ENCODE results near the gene VAT1.
"Not testable (repeated sequence)": the region's sequence is repeated elsewhere in the genome, so short reads cannot be mapped to it uniquely, and the experiment has no call there.

The VAT1 gene

GRCh38 chr17:43003542-43004172 lies 18.5 kb downstream of the VAT1 start:
- DNase-seq: no peak

- not testable (repeated sequence) for DNase-seq
These were observed 21.3 kb downstream of the VAT1 start for GRCh38 chr17:43000894-43001293.

GRCh38 chr17:42999003-42999525 lies 23.1 kb downstream of the VAT1 start:
- DNase-seq: no peak

- peak; percentile 100 for DNase-seq
These were observed 23.9 kb downstream of the VAT1 start, which contains the start of gene RPL27 for GRCh38 chr17:42997984-42998938. RPL27 (plus strand) TSS chr17:42998419; CDS start chr17:42998751, 332 bp downstream.

- DNase-seq: no peak
These were observed 24.7 kb downstream of the VAT1 start for GRCh38 chr17:42997390-42997983.

GRCh38 chr17:42993913-42994312 lies 28.3 kb downstream of the VAT1 start:
- not testable (repeated sequence) for DNase-seq

GRCh38 chr17:42992872-42993271 lies 29.3 kb downstream of the VAT1 start:
- DNase-seq: no peak

GRCh38 chr17:42991471-42991870 lies 30.7 kb downstream of the VAT1 start:
- DNase-seq: no peak

- no peak for DNase-seq
These were observed 32.2 kb downstream of the VAT1 start for GRCh38 chr17:42989726-42990652.

GRCh38 chr17:42989141-42989540 lies 33.0 kb downstream of the VAT1 start:
- DNase-seq: no peak

- peak; percentile 89 for DNase-seq
These were observed 37.0 kb downstream of the VAT1 start for GRCh38 chr17:42985225-42985624.

- no peak for DNase-seq
These were observed 39.9 kb downstream of the VAT1 start for GRCh38 chr17:42982266-42982665.

GRCh38 chr17:42980766-42981397 lies 41.3 kb downstream of the VAT1 start:
- no peak for DNase-seq

- peak; percentile 54 for DNase-seq
These were observed 41.9 kb downstream of the VAT1 start, which contains the start of gene RUNDC1 for GRCh38 chr17:42980274-42980765. RUNDC1 (plus strand) TSS chr17:42980565; CDS start chr17:42980577, 12 bp downstream.

- DNase-seq: peak; percentile 51
These were observed 42.5 kb downstream of the VAT1 start, which contains the start of gene PTGES3L for GRCh38 chr17:42979511-42980273. PTGES3L (minus strand) TSS chr17:42980080; CDS start chr17:42980053, 27 bp downstream.

GRCh38 chr17:42975701-42976100 lies 46.5 kb downstream of the VAT1 start:
- not testable (repeated sequence) for DNase-seq

GRCh38 chr17:42975265-42975664 lies 46.9 kb downstream of the VAT1 start:
- peak; percentile 7 for DNase-seq

GRCh38 chr17:42973323-42973722 lies 48.9 kb downstream of the VAT1 start:
- DNase-seq: not testable (repeated sequence)

GRCh38 chr17:42971589-42971988 lies 50.6 kb downstream of the VAT1 start:
- DNase-seq: no peak

GRCh38 chr17:42969001-42969581 lies 53.1 kb downstream of the VAT1 start:
- peak; percentile 73 for DNase-seq

All from GF-D8 (cell line).